Mesothelial cell of epicardium (in vitro differentiated cells): ENCODE measurements around the gene SAMD7. TPM values are rescaled to one million over a fixed set of nuclear protein-coding genes. Genes with fewer than 3 reads are reported as not detected.

ENCODE experiments used
- DNase-seq, 2 experiments: peaks; one replicate each; pipeline ENCODE4 v3.0.0; 2021; ENCODE audit warnings: low spot score in 2 of 2; ENCODE audit not compliant: unreplicated experiment in 2 of 2
- H3K27ac Mint-ChIP-seq: 2 replicates; pipeline ENCODE4 v1.8.0; 2021; ENCODE audit warnings: mixed read lengths
- H3K27me3 Mint-ChIP-seq: 2 replicates; pipeline ENCODE4 v1.8.0; 2021; ENCODE audit warnings: low read depth, mixed read lengths
- H3K36me3 Mint-ChIP-seq: 2 replicates; pipeline ENCODE4 v1.8.0; 2021; ENCODE audit warnings: mixed read lengths
- H3K4me1 Mint-ChIP-seq: 2 replicates; pipeline ENCODE4 v1.8.0; 2021; ENCODE audit warnings: mixed read lengths
- H3K4me3 Mint-ChIP-seq: 2 replicates; pipeline ENCODE4 v1.8.0; 2021; ENCODE audit warnings: mild to moderate bottlenecking, moderate library complexity, mixed read lengths
- H3K9me3 Mint-ChIP-seq: 2 replicates; pipeline ENCODE4 v1.8.0; 2021; ENCODE audit warnings: mixed read lengths
- total RNA-seq: library from RNA; stranded (reverse); gene quantifications from 3 replicates; pipeline ENCODE4 v1.2.1, GENCODE V29; 2021
- TF ChIP-seq, protein P1 (sequence below): fragments of 200-600 bp; sonication (generic); IDR thresholded peaks from one replicate; pipeline ENCODE4 v1.5.0; 2021; ENCODE audit warnings: antibody characterized with exemption; ENCODE audit not compliant: unreplicated experiment

The SAMD7 gene
- total RNA-seq, 1 donor from 2014 or later = not detected

DNA sequence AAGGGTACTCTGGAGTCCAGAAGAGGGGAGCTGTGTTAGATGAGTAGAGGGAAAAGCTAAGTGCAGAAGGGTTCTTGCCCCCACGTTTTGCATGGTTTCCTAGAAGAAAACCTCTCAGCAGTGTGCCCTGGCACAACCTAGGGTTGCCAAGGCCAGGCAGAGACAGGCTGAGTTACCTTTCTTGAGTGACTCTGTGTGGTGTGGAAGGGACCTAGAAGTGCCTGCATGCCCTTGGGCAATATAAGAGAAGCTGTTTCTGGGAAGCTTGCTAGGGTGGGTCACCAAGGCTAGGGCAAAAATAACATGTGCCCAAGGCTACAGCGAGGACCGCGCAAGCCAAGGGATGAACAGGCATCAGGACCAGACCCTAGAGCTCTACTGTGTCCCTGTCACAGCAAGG, 3.4 kb upstream of the SAMD7 start:
- TF ChIP-seq, protein P1, sequence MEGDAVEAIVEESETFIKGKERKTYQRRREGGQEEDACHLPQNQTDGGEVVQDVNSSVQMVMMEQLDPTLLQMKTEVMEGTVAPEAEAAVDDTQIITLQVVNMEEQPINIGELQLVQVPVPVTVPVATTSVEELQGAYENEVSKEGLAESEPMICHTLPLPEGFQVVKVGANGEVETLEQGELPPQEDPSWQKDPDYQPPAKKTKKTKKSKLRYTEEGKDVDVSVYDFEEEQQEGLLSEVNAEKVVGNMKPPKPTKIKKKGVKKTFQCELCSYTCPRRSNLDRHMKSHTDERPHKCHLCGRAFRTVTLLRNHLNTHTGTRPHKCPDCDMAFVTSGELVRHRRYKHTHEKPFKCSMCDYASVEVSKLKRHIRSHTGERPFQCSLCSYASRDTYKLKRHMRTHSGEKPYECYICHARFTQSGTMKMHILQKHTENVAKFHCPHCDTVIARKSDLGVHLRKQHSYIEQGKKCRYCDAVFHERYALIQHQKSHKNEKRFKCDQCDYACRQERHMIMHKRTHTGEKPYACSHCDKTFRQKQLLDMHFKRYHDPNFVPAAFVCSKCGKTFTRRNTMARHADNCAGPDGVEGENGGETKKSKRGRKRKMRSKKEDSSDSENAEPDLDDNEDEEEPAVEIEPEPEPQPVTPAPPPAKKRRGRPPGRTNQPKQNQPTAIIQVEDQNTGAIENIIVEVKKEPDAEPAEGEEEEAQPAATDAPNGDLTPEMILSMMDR = no peak
- DNase-seq = no peak
- Mint-ChIP-seq H3K27me3 (peaks cover 5% of the 10 kb centered on the region), H3K27ac (no peak overlapping the region), H3K4me3 (no peak overlapping the region), H3K36me3 (no peaks in the 10 kb centered on the region), H3K9me3 (peaks cover 10% of the 10 kb centered on the region), H3K4me1 (no peaks in the 10 kb centered on the region)

GRCh38 chr3:169913323-169913722, 2.0 kb downstream of the SAMD7 start:
- no peaks in the 10 kb centered on the region for H3K4me1 Mint-ChIP-seq
- no peaks in the 10 kb centered on the region for H3K9me3 Mint-ChIP-seq
- DNase-seq = no peak
- H3K36me3 Mint-ChIP-seq = no peaks in the 10 kb centered on the region
- no peak overlapping the region for H3K27ac Mint-ChIP-seq
- H3K27me3 Mint-ChIP-seq = peaks cover 2% of the 10 kb centered on the region
- TF ChIP-seq, protein P1 = no peak
- H3K4me3 Mint-ChIP-seq = no peak overlapping the region

- Mint-ChIP-seq H3K9me3 (no peaks in the 10 kb centered on the region), H3K4me3 (no peak overlapping the region), H3K4me1 (no peaks in the 10 kb centered on the region), H3K36me3 (no peaks in the 10 kb centered on the region), H3K27ac (no peak overlapping the region), H3K27me3 (no peaks in the 10 kb centered on the region)
- TF ChIP-seq, protein P1 = no peak
- DNase-seq = no peak
These were observed 2.9 kb downstream of the SAMD7 start for GRCh38 chr3:169914321-169914720.

GRCh38 chr3:169923189-169923588, 11.8 kb downstream of the SAMD7 start:
- no peaks in the 10 kb centered on the region for H3K4me1 Mint-ChIP-seq
- DNase-seq = peak in 1 of 2 experiments; percentile 46

DNA sequence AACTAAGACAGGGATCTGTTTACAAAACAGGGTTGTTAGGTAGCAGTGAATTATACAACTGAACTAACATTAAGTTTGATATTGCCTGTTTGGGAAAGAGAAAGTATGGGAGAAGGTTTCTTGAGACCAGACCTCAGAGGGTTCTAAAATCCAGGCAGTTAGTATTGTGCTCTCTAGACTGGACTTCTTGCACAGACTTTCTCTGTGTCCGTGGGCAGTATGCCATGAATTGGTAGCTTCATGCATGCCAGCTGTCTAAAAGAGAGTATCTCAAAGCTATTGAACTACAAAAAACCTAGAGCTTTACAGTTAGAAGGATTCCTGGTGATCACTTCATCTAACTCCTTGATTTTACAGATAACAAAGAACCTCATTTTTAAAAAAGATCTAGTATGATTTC, 12.5 kb downstream of the SAMD7 start:
- H3K4me3 Mint-ChIP-seq = no peak overlapping the region
- TF ChIP-seq, protein P1 = no peak
- no peaks in the 10 kb centered on the region for H3K36me3 Mint-ChIP-seq
- DNase-seq = no peak
- H3K27ac Mint-ChIP-seq = no peak overlapping the region
- H3K27me3 Mint-ChIP-seq = peaks cover 4% of the 10 kb centered on the region
- H3K9me3 Mint-ChIP-seq = no peaks in the 10 kb centered on the region
- H3K4me1 Mint-ChIP-seq = no peaks in the 10 kb centered on the region

More at GRCh38 chr3:169923189-169923588, 11.8 kb downstream of the SAMD7 start:
- Mint-ChIP-seq H3K4me3 (no peak overlapping the region), H3K27ac (no peak overlapping the region), H3K36me3 (no peaks in the 10 kb centered on the region), H3K9me3 (no peaks in the 10 kb centered on the region), H3K27me3 (peaks cover 4% of the 10 kb centered on the region)
- TF ChIP-seq, protein P1 = no peak

GRCh38 chr3:169929830-169930519, 18.6 kb downstream of the SAMD7 start:
- no peaks in the 10 kb centered on the region for H3K4me1 Mint-ChIP-seq
- no peak overlapping the region for H3K27ac Mint-ChIP-seq
- H3K27me3 Mint-ChIP-seq = peaks cover 32% of the 10 kb centered on the region
- no peak overlapping the region for H3K4me3 Mint-ChIP-seq
- TF ChIP-seq, protein P1 = no peak
- no peaks in the 10 kb centered on the region for H3K36me3 Mint-ChIP-seq
- DNase-seq = no peak
- no peaks in the 10 kb centered on the region for H3K9me3 Mint-ChIP-seq
